Mesenteric fat pad (tissue), 1 donor: ENCODE measurements around the gene PCED1B. TPM values are rescaled to one million over a fixed set of nuclear protein-coding genes. Genes with fewer than 3 reads are reported as not detected.
"Not testable (repeated sequence)": the region's sequence is repeated elsewhere in the genome, so short reads cannot be mapped to it uniquely, and the experiment has no call there.

Source experiments
- DNase-seq: peaks from one replicate; pipeline ENCODE4 v3.0.0-alpha.2; 2020; ENCODE audit warnings: low spot score
- long read RNA-seq: library from polyadenylated mRNA; unstranded; transcript quantifications from one replicate; pipeline ENCODE4 v2.0.0, GENCODE V29; 2020
- total RNA-seq: library from RNA; stranded (reverse); fragmentation: NEBNext Ultra II Directional; extraction: Animal tissue kit (Norgen Biotek cat#: 25700); gene quantifications from one replicate; pipeline ENCODE4 v1.2.1, GENCODE V29; 2021
- donor health status: DM: yes; HTN: yes; CAD: no.

Gene PCED1B
- total RNA-seq, result 6.1 TPM
- long read RNA-seq, partial matches to known transcripts, result 0 of 5 reads
- long read RNA-seq, other reads (novel, unspliced or antisense), result 5 of 5 reads

GRCh38 chr12:47079468-47079980, at the start of gene PCED1B, which contains the start of gene AMIGO2:
PCED1B (plus strand) TSS chr12:47079621; CDS start chr12:47235064, 155,443 bp downstream.
AMIGO2 (minus strand) TSS chr12:47079959; CDS start chr12:47079002, 957 bp downstream.
- DNase-seq, result peak; percentile 93

- DNase-seq, result no peak
Observed at GRCh38 chr12:47029903-47030302, 49.5 kb upstream of the PCED1B start.

- no peak for DNase-seq
Observed at GRCh38 chr12:47032644-47033043, 46.8 kb upstream of the PCED1B start.

- no peak for DNase-seq
Observed at GRCh38 chr12:47033081-47033480, 46.3 kb upstream of the PCED1B start.

GRCh38 chr12:47033789-47034555, 45.4 kb upstream of the PCED1B start:
- no peak for DNase-seq

- no peak for DNase-seq
Observed at GRCh38 chr12:47034661-47035060, 44.8 kb upstream of the PCED1B start.

- DNase-seq, result no peak
Observed at GRCh38 chr12:47035484-47035883, 43.9 kb upstream of the PCED1B start.

- no peak for DNase-seq
Observed at GRCh38 chr12:47038270-47038748, 41.1 kb upstream of the PCED1B start.

GRCh38 chr12:47039079-47039478, 40.3 kb upstream of the PCED1B start:
- no peak for DNase-seq

- DNase-seq, result no peak
Observed at GRCh38 chr12:47039756-47040155, 39.7 kb upstream of the PCED1B start.

- DNase-seq, result no peak
Observed at GRCh38 chr12:47041327-47041726, 38.1 kb upstream of the PCED1B start.

- no peak for DNase-seq
Observed at GRCh38 chr12:47048541-47048940, 30.9 kb upstream of the PCED1B start.

- not testable (repeated sequence) for DNase-seq
Observed at GRCh38 chr12:47051291-47051690, 28.1 kb upstream of the PCED1B start.

GRCh38 chr12:47052274-47052673, 27.1 kb upstream of the PCED1B start:
- no peak for DNase-seq

- no peak for DNase-seq
Observed at GRCh38 chr12:47053961-47054360, 25.5 kb upstream of the PCED1B start.

GRCh38 chr12:47054659-47055058, 24.8 kb upstream of the PCED1B start:
- DNase-seq, result no peak

- DNase-seq, result not testable (repeated sequence)
Observed at GRCh38 chr12:47055856-47056255, 23.6 kb upstream of the PCED1B start.

GRCh38 chr12:47056944-47057343, 22.5 kb upstream of the PCED1B start:
- not testable (repeated sequence) for DNase-seq

- DNase-seq, result not testable (repeated sequence)
Observed at GRCh38 chr12:47058640-47059039, 20.8 kb upstream of the PCED1B start.

GRCh38 chr12:47065546-47065945, 13.9 kb upstream of the PCED1B start:
- no peak for DNase-seq

GRCh38 chr12:47066278-47067025, 13.0 kb upstream of the PCED1B start:
- no peak for DNase-seq

GRCh38 chr12:47067176-47067575, 12.2 kb upstream of the PCED1B start:
- DNase-seq, result no peak
